Ramos (cell line): Measurements from ENCODE around the gene DDX41.

Experiments
- in situ Hi-C: fragments of 300-500 bp; cut with MboI; formaldehyde crosslinking; loops from one replicate; pipeline ENCODE4 v1.14.3; 2022; ENCODE audit warnings: low sequenced_read_pairs; ENCODE audit not compliant: unreplicated experiment

DDX41 gene

DNA sequence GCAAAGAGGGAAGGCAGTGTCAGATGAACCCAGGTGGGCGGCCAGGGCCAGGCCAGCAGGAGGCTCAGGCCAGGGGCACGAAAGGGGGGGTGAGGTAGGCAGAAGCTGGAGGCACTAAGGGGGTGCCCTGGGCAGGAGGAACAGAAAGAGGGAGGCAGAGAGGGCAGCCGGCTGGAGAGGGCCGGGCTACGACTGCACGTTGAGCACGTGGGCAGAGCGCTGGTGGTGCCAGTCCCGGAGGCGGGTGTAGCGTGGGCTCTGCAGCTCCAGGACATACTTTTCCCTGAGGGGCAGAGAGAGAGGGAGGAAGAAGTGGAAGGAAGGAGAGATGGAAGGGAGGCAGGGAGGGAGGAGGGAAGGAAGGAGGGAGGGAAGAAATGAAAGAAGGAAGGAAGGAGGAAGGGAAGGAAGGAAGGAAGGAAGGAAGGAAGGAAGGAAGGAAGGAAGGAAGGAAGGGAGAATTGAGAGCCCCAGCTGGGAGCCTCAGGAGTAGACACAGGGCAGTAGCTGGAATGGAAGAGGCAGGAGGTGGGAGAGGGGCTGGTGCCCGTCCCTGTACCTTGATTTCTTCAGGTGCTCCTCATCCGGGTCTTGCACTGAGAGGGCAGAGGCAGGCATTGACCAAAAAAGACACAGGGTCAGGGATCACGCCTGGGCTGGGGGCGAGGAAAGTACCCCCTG lies 26.3 kb downstream of the DDX41 start:
- in situ Hi-C loops: loop anchor here (25.0 kb wide), 1 partner anchor 953 kb away; the partner anchor contains the start of genes CDHR2 and RNF44

DNA sequence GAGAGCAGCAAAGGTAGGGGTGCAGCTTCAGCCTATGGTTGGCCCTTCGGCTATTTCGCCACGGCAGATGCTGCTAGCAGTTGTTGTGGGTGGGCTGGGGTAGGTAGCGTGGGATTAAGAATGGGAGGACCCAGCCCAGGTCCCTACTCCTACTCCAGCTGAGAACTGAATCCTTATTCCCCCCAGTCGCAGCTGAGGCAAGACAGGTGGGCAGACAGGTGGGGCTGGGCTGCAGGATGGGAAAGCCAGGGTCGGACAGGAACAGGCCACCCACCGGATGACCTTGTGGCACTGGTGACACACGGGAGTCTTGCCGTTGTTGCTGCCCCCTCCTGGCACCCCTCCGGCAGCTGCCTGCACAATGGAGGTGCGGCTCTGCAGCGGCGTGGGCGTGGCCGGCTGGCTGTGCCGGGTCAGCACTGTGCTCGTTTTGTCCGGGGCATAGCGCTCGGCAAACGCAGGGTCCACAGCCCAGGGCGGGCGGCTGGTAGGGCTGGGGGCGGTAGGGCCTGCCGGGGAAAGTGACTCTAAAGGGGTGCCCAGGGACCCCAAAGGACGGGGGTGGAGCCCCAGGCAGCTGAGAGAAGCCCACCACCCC lies 27.5 kb downstream of the DDX41 start:
- in situ Hi-C loops: loop anchor here (25.0 kb wide), 1 partner anchor 952 kb away; the partner anchor contains the start of genes CDHR2 and RNF44

DNA sequence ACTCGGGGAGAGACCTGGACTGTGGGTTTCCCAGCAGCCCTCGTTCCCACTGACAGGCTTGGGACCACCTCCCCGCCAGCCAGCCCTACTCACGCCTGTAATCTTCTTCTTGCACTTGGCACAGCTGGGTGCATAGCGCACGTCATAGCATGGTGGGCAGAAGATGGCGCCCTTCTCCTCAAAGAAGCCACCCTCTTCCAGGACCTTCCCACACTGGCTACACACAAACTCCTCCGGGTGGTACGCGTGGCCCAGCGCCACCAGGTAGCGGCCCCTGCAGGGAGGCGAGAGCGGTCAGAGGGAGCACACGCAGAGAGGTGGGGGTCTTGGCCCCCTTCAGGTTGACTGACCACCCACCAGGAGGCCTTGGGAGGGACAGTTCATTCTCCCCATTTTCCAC lies 28.8 kb downstream of the DDX41 start:
- in situ Hi-C loops: loop anchor here (25.0 kb wide), 1 partner anchor 951 kb away; the partner anchor contains the start of genes CDHR2 and RNF44

DNA sequence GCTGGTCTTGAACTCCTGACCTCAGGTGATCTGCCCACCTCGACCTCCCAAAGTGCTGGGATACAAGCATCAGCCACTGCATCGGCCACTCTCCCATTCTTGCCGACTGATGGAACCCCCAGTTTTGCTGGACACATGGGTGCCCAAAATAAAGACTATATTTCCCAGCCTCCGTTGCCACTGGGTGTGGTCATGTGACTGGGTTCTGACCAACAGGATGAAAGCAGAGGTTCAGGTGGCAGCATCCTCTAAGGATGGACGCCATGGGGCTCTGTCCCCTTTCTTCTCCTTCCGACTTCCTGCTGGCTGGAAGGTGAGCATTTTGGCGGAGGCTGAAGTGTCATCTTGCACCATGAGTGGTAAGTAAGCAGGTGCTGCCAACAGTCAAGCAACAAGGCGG lies 29.6 kb downstream of the DDX41 start:
- in situ Hi-C loops: loop anchor here (25.0 kb wide), 1 partner anchor 950 kb away; the partner anchor contains the start of genes CDHR2 and RNF44

DNA sequence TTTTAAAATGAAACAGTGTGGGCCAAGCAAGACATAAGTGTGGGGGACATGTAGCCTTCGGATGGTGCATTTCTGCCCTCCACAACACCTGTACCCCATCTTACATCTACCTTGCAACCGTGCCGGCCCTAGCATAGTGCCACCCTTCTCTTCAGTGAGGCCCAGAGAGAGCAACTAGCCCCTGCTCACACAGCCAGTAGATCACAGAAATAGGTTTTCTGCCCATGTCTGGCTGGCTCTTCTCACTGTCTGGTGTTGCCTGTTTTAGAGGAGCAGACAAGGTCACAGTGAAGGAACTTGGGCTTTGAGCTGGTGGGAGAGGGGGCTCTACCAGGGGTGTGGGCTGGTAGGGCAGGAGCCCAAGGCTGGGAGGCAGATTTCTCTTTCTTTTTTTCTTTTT lies 30.5 kb downstream of the DDX41 start:
- in situ Hi-C loops: loop anchor here (25.0 kb wide), 1 partner anchor 949 kb away; the partner anchor contains the start of genes CDHR2 and RNF44

DNA sequence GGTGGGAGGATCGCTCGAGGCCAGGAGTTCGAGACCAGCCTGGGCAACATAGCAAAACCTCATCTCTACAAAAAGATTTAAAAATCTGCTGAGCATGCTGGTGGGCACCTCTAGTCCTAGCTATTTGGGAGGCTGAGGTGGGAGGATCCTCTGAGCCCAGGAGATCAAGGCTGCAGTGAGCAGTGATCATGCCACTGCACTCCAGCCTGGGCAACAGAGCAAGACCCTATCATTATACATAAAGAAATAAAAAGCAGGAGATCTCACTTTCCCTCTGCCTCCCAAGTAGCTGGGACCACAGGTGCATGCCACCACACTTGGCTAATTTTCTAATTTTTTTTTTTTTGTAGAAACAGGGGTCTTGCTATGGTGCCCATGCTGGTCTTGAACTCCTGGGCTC lies 31.0 kb downstream of the DDX41 start:
- in situ Hi-C loops: loop anchor here (25.0 kb wide), 1 partner anchor 948 kb away; the partner anchor contains the start of genes CDHR2 and RNF44

DNA sequence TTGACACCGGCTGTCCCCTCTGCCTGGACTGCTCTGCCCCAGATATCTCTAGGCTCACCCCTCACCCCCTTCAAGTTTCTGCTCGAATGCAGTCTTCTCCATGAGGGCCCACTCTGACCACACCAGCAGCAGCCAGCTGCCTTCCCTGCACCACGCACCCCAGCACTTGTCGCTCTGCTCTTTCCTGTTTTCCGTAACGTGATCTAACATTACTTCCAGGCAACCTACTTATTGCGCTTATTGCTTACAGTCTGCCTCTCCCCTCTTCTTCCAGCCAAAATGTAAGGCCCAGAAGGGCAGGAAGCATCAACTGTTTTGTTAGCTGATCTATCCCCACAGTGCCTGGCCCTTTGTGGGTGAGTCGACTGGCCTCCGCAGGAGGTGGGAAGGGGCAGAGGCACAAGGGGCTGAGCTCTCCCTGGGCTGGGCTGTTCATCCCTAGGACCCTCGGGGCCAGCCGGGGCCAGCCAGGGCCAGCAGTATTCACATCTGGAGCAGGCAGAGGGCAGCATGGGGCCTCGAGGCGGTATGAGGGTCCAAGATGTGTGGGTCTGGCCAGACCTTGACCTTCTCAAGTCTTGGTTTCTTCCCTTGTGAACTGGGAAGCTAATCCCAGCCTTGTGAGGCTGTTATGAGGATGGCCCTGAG lies 31.7 kb downstream of the DDX41 start:
- in situ Hi-C loops: loop anchor here (25.0 kb wide), 1 partner anchor 948 kb away; the partner anchor contains the start of genes CDHR2 and RNF44

DNA sequence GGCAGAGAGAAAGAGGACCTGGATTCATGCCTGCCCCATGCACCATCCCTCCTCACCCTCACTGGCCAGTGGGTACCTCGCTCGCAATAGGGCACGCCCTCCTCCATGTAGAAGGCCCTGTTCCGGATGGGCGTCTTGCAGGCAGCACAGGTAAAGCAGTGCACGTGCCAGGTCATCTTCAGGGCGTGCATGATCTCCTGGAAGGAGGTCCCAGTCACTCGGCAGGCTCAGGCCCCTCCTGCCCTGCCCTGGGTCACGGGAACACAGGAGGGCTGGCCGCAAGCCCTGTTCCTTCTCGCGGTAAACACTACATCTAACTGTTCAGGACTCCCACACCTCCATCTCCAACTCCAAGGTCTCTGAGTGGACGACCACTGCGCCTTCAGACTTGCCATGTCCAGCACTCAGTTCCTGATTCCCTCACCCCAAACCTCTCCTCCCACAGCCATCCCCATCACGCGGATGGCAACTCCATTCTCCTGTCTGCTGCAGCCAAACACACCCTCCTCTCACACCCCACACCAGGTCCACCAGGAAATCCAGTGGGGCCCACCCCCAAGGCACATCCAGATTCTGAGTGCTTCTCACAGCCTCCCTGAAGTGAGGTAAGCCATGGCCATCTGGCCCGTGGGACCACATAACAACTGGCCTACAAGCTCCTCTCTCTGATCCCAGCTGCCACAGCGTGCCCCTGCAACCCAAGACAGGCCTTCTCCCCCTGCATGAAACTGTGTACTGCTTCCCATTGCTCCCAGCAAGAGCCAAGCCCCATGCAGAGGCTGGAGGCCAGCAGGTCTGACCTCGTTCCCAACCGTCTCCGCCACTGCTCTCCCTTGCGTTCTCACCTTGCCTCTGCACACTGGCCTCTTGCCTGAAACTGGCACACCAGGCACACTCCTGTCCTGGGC lies 32.5 kb downstream of the DDX41 start:
- in situ Hi-C loops: loop anchor here (25.0 kb wide), 1 partner anchor 947 kb away; the partner anchor contains the start of genes CDHR2 and RNF44

DNA sequence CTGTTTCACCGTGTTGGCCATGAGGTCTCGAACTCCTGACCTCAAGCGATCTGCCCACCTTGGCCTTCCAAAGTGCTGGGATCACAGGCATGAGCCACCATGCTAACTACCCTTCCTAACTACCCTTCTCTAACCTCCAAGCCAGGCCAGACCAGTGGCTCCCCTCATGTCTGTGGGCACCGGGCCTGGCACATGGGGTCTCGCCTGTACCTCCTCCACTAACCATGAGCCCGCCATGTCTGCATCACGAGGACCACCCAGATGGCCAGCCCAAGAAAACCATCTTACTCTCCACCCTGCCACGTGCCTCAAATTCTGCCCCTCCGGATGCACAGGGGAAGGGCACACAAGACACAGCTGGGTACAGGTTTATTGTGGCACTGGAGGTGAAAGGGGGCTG lies 33.7 kb downstream of the DDX41 start:
- in situ Hi-C loops: loop anchor here (25.0 kb wide), 1 partner anchor 946 kb away; the partner anchor contains the start of genes CDHR2 and RNF44

DNA sequence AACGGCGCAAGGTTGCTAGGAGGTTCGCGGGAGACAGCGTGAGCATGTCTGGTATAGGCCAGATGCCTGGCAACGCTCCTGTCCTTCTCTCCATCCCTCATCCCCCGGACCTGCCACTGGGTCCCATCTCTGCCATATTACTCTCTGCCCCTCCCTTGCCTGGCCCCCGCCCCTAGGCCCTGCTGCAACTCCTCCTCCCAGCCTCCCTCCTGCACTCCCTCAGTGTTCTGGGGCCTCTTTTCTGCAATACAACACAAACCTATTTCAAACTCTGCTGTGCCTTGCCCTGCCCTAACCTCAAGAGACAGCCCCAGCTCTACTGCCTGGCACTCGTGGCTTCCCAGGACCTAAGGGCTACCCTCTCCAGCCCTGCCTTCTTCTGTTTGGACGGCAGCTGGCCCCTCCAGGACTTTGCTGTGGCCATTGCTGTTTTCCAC lies 34.4 kb downstream of the DDX41 start:
- in situ Hi-C loops: loop anchor here (25.0 kb wide), 1 partner anchor 945 kb away; the partner anchor contains the start of genes CDHR2 and RNF44

DNA sequence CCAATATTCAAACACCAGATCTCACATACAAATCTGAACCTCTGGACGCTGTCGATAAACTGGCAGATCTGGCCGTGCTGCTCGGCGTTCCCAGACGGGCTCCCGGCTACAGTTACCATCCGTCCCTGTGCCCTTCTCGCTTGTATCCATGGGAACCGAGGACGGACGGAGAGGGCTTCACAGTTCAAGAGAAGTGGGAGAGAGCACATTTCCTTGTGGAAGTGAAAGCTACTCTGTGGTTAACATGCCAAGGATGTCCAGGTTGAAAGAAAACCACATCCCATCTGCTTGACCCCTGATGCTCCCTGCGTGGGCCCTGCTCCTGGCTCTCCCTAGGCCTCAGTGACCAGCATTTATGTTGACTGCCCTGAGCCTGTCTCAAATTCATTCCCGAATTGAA lies 37.0 kb downstream of the DDX41 start:
- in situ Hi-C loops: loop anchor here (25.0 kb wide), 1 partner anchor 942 kb away; the partner anchor contains the start of genes CDHR2 and RNF44

DNA sequence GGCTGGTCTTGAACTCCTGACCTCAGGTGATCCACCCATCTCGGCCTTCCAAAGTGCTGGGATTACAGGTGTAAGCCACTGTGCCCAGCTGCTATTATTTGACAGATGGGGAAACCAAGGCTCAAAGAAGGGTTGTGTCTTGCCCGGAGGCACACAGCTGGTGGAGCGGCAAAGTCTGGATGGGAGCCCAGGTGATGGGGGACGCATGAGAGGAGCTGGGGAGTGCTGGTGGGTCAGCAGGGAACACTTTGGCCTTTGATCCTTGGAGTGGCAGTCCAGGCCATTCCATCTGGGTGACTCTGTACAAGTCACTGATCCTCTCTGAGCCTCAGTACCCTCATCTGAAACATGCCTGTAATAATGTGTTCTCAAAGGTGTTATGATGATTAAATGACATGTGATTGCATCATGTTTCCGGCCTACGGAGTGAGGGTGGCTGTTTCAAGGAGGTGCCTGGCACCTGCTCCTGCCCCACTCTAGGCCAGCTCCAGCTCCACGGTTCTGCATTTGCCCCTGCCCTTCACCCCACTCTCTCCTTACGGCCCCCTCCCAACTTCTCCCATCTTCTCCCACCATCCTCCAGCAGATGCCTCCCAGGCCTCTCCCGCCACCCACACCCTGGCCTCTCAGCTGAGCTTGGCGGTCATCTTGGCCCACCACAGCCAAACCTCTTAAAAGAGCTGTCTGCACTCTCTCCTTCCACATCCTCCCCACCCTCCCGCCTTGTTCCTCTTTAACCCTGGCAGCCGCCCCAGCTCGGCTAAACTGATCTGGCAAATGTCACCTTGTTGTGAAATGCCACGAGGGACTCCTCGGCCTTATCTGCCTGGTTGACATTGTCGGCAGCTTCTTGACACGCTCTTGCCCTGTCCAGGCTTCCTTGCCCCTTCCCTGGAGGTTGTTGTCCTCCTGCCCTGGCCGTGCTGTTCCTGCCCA lies 37.8 kb downstream of the DDX41 start:
- in situ Hi-C loops: loop anchor here (25.0 kb wide), 1 partner anchor 942 kb away; the partner anchor contains the start of genes CDHR2 and RNF44

DNA sequence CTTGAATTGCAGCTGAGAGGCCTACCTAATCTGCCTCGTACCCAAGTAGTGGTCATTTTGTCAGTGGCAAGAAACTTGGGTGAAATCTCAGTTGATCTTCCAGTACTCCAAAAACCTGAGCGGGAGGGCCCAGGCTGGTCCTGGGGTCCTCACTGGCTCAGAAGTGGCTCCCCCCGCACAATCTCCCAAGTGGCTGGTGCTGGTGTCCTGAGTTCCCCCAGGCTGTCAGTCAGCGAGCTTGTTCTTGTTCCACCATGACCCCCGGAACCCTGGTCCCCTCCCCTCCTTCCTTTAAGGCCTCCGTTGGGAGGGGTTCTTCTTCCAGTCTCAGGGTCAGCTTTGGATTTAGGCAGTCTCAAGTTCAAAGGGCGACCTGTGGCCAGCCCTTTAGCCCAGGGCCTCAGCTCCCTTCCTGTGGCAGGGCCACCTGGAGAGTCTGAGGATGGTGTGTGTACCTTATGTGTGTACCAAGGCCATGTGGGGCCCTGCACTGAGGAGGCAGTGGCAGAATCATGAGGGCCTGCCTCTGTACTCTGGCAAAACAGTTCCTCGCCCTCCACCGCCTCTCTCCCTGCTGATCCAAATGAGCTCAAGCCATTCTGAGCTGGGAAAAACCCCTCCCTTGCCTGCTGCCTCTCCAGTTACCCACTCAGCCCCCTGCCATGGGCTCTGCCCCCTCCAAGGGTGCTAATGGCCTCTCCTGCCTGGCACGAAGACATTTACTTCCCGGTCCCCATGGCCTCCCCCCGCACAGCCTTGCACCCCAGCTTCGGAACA lies 38.9 kb downstream of the DDX41 start:
- in situ Hi-C loops: loop anchor here (25.0 kb wide), 1 partner anchor 941 kb away; the partner anchor contains the start of genes CDHR2 and RNF44

DNA sequence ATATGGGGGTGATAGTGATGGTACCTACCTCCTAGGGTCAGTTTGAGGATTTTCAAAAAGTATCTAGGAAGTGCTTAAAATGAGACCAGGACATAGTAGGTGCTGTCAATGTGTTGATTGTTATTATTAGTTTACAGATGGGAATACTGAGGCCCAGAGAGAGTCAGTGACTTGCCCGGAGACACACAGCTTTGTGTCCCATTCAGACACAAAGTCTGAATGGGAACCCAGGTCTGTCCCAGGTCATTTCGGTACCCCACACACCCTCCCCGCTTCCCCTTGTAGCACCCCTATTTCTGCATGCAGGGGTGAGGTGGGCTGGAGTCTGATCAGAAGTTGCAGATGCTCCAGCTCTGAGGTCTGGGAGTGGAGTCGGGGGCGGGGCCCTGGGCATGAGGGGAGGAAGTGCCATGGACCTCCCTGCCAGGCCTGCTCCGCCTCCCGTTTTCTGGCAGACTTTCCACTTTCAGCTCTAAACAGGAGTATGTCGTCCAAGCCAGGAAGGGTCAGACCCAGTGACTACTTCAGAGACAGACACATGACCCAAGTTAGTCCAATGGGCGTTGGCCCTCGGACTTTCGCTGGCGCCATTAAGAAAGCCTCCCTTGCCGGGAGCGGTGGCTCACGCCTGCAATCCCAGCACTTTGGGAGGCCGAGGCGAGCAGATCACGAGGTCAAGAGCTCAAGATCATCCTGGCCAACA lies 40.1 kb downstream of the DDX41 start:
- in situ Hi-C loops: loop anchor here (25.0 kb wide), 1 partner anchor 939 kb away; the partner anchor contains the start of genes CDHR2 and RNF44

DNA sequence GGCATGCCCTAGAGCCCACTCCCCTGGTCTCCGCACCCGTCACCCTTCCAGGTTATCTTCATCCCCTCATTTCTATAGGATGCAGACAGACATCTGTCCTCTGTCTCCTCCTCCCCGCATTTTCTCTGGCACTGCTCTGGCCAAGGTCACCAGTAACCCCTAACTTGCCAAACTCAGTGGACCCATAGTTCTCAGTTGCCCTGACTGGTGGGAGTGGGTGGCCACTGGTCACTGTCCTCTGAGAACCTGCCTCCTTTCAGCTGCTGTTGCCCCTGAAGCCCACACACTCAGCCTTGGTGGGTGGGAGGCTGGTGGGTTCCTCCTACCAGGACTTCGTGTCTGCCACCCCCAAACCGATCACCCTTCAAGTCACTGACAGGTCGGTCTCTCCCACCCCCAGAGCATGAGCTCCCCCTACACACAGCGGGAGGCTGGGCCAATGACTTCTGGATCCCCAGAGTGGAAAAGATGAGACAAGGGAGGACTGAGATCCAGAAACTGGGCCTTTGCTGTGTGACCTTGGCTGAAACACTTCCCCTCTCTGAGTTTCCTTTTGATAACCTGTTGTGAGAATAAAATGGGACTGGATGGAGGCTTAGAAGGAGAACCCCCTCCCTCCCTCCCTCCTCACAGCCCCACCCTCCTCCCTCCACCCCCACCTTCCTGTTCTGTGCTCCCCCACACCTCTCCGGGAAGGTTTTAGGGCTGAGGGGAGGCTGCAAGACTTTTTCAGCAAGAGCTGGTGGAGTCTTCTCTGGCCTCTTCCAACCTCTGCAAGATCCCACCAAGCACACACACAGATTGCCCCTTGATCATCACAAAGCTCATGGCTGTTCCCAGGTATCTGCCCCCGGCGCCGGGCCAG lies 41.0 kb downstream of the DDX41 start:
- in situ Hi-C loops: loop anchor here (25.0 kb wide), 1 partner anchor 938 kb away; the partner anchor contains the start of genes CDHR2 and RNF44
